ENCODE results near the gene LDLRAD2. TPM values are rescaled to one million over a fixed set of nuclear protein-coding genes. Genes with fewer than 3 reads are reported as not detected.

The LDLRAD2 gene
- total and polyA plus RNA-seq, 2 donors: 0.14 to 1.9 TPM

GRCh38 chr1:21853131-21853427, 41.0 kb downstream of the LDLRAD2 start:
- WGBS: 91% methylated on average over 7 of the region's 7 CpGs
- no peak for DNase-seq (ENCODE audit: low read depth in 6 of 9, low spot score in 9 of 9)
- H3K9me3 ChIP-seq (ENCODE audit: control insufficient read depth in 2 of 2, insufficient read depth in 1 of 2, low read length in 1 of 2): no peaks in the 10 kb centered on the region
- no peak overlapping the region for H3K4me3 ChIP-seq (ENCODE audit: low read length in 2 of 2)
- no peak overlapping the region for H3K27ac ChIP-seq (ENCODE audit: low read depth in 1 of 2, low read length in 1 of 2)
- no peaks in the 10 kb centered on the region for H3K4me1 ChIP-seq (ENCODE audit: control insufficient read depth in 2 of 2, insufficient read depth in 2 of 2, low read length in 2 of 2)
- H3K27me3 ChIP-seq (ENCODE audit: control insufficient read depth in 2 of 2, insufficient read depth in 1 of 2, low read length in 1 of 2): no peaks in the 10 kb centered on the region
- H3K36me3 ChIP-seq (ENCODE audit: control insufficient read depth in 2 of 2, insufficient read depth in 2 of 2, low read length in 1 of 2): no peaks in the 10 kb centered on the region

- Histone ChIP-seq H3K4me1 (ENCODE audit: control insufficient read depth in 2 of 2, insufficient read depth in 2 of 2, low read length in 2 of 2) (no peaks in the 10 kb centered on the region), H3K9me3 (ENCODE audit: control insufficient read depth in 2 of 2, insufficient read depth in 1 of 2, low read length in 1 of 2) (no peaks in the 10 kb centered on the region), H3K4me3 (ENCODE audit: low read length in 2 of 2) (no peak overlapping the region), H3K27me3 (ENCODE audit: control insufficient read depth in 2 of 2, insufficient read depth in 1 of 2, low read length in 1 of 2) (no peaks in the 10 kb centered on the region), H3K36me3 (ENCODE audit: control insufficient read depth in 2 of 2, insufficient read depth in 2 of 2, low read length in 1 of 2) (no peaks in the 10 kb centered on the region), H3K27ac (ENCODE audit: low read depth in 1 of 2, low read length in 1 of 2) (no peak overlapping the region)
- WGBS: 96% methylated on average over 21 of the region's 21 CpGs
- DNase-seq (ENCODE audit: low read depth in 6 of 9, low spot score in 9 of 9): no peak
Measured at GRCh38 chr1:21854090-21854750, 42.2 kb downstream of the LDLRAD2 start.

GRCh38 chr1:21854751-21855131, 42.7 kb downstream of the LDLRAD2 start:
- Histone ChIP-seq H3K36me3 (ENCODE audit: control insufficient read depth in 2 of 2, insufficient read depth in 2 of 2, low read length in 1 of 2) (no peaks in the 10 kb centered on the region), H3K27me3 (ENCODE audit: control insufficient read depth in 2 of 2, insufficient read depth in 1 of 2, low read length in 1 of 2) (no peaks in the 10 kb centered on the region), H3K9me3 (ENCODE audit: control insufficient read depth in 2 of 2, insufficient read depth in 1 of 2, low read length in 1 of 2) (no peaks in the 10 kb centered on the region), H3K4me1 (ENCODE audit: control insufficient read depth in 2 of 2, insufficient read depth in 2 of 2, low read length in 2 of 2) (no peaks in the 10 kb centered on the region), H3K4me3 (ENCODE audit: low read length in 2 of 2) (no peak overlapping the region), H3K27ac (ENCODE audit: low read depth in 1 of 2, low read length in 1 of 2) (no peak overlapping the region)
- 96% methylated on average over 13 of the region's 13 CpGs for WGBS
- no peak for DNase-seq (ENCODE audit: low read depth in 6 of 9, low spot score in 9 of 9)

GRCh38 chr1:21855257-21856096, 43.4 kb downstream of the LDLRAD2 start:
- no peak for DNase-seq (ENCODE audit: low read depth in 6 of 9, low spot score in 9 of 9)

GRCh38 chr1:21857142-21857839, 45.2 kb downstream of the LDLRAD2 start:
- no peak for DNase-seq (ENCODE audit: low read depth in 6 of 9, low spot score in 9 of 9)
- H3K4me1 ChIP-seq (ENCODE audit: control insufficient read depth in 2 of 2, insufficient read depth in 2 of 2, low read length in 2 of 2): no peaks in the 10 kb centered on the region
- peaks cover 0 to 6% of the 10 kb centered on the region in 2 donors for H3K9me3 ChIP-seq (ENCODE audit: control insufficient read depth in 2 of 2, insufficient read depth in 1 of 2, low read length in 1 of 2)
- no peak overlapping the region for H3K4me3 ChIP-seq (ENCODE audit: low read length in 2 of 2)
- no peaks in the 10 kb centered on the region for H3K36me3 ChIP-seq (ENCODE audit: control insufficient read depth in 2 of 2, insufficient read depth in 2 of 2, low read length in 1 of 2)
- no peak overlapping the region for H3K27ac ChIP-seq (ENCODE audit: low read depth in 1 of 2, low read length in 1 of 2)
- H3K27me3 ChIP-seq (ENCODE audit: control insufficient read depth in 2 of 2, insufficient read depth in 1 of 2, low read length in 1 of 2): no peaks in the 10 kb centered on the region
- 88% methylated on average over 14 of the region's 14 CpGs for WGBS

More at GRCh38 chr1:21855257-21856096, 43.4 kb downstream of the LDLRAD2 start:
- H3K4me1 ChIP-seq (ENCODE audit: control insufficient read depth in 2 of 2, insufficient read depth in 2 of 2, low read length in 2 of 2): no peaks in the 10 kb centered on the region
- H3K27me3 ChIP-seq (ENCODE audit: control insufficient read depth in 2 of 2, insufficient read depth in 1 of 2, low read length in 1 of 2): no peaks in the 10 kb centered on the region
- H3K9me3 ChIP-seq (ENCODE audit: control insufficient read depth in 2 of 2, insufficient read depth in 1 of 2, low read length in 1 of 2): no peaks in the 10 kb centered on the region
- no peak overlapping the region for H3K27ac ChIP-seq (ENCODE audit: low read depth in 1 of 2, low read length in 1 of 2)
- WGBS: 94% methylated on average over 35 of the region's 35 CpGs
- H3K36me3 ChIP-seq (ENCODE audit: control insufficient read depth in 2 of 2, insufficient read depth in 2 of 2, low read length in 1 of 2): no peaks in the 10 kb centered on the region
- H3K4me3 ChIP-seq (ENCODE audit: low read length in 2 of 2): no peak overlapping the region

- Histone ChIP-seq H3K36me3 (ENCODE audit: control insufficient read depth in 2 of 2, insufficient read depth in 2 of 2, low read length in 1 of 2) (no peaks in the 10 kb centered on the region), H3K27me3 (ENCODE audit: control insufficient read depth in 2 of 2, insufficient read depth in 1 of 2, low read length in 1 of 2) (no peaks in the 10 kb centered on the region), H3K4me3 (ENCODE audit: low read length in 2 of 2) (no peak overlapping the region), H3K9me3 (ENCODE audit: control insufficient read depth in 2 of 2, insufficient read depth in 1 of 2, low read length in 1 of 2) (peaks cover 0 to 6% of the 10 kb centered on the region in 2 donors), H3K27ac (ENCODE audit: low read depth in 1 of 2, low read length in 1 of 2) (no peak overlapping the region), H3K4me1 (ENCODE audit: control insufficient read depth in 2 of 2, insufficient read depth in 2 of 2, low read length in 2 of 2) (no peaks in the 10 kb centered on the region)
- no peak for DNase-seq (ENCODE audit: low read depth in 6 of 9, low spot score in 9 of 9)
- WGBS: 95% methylated on average over 15 of the region's 15 CpGs
Measured at GRCh38 chr1:21857840-21858670, 46.0 kb downstream of the LDLRAD2 start.

- Histone ChIP-seq H3K27me3 (ENCODE audit: control insufficient read depth in 2 of 2, insufficient read depth in 1 of 2, low read length in 1 of 2) (no peaks in the 10 kb centered on the region), H3K4me1 (ENCODE audit: control insufficient read depth in 2 of 2, insufficient read depth in 2 of 2, low read length in 2 of 2) (no peaks in the 10 kb centered on the region), H3K27ac (ENCODE audit: low read depth in 1 of 2, low read length in 1 of 2) (no peak overlapping the region), H3K4me3 (ENCODE audit: low read length in 2 of 2) (no peak overlapping the region), H3K9me3 (ENCODE audit: control insufficient read depth in 2 of 2, insufficient read depth in 1 of 2, low read length in 1 of 2) (peaks cover 0 to 6% of the 10 kb centered on the region in 2 donors), H3K36me3 (ENCODE audit: control insufficient read depth in 2 of 2, insufficient read depth in 2 of 2, low read length in 1 of 2) (no peaks in the 10 kb centered on the region)
- 96% methylated on average over 10 of the region's 10 CpGs for WGBS
- no peak for DNase-seq (ENCODE audit: low read depth in 6 of 9, low spot score in 9 of 9)
Measured at GRCh38 chr1:21859669-21860179, 47.7 kb downstream of the LDLRAD2 start.

- H3K36me3 ChIP-seq (ENCODE audit: control insufficient read depth in 2 of 2, insufficient read depth in 2 of 2, low read length in 1 of 2): no peaks in the 10 kb centered on the region
- 94% methylated on average over 3 of the region's 3 CpGs for WGBS
- H3K4me3 ChIP-seq (ENCODE audit: low read length in 2 of 2): no peak overlapping the region
- no peaks in the 10 kb centered on the region for H3K27me3 ChIP-seq (ENCODE audit: control insufficient read depth in 2 of 2, insufficient read depth in 1 of 2, low read length in 1 of 2)
- peaks cover 0 to 5% of the 10 kb centered on the region in 2 donors for H3K4me1 ChIP-seq (ENCODE audit: control insufficient read depth in 2 of 2, insufficient read depth in 2 of 2, low read length in 2 of 2)
- no peak overlapping the region for H3K27ac ChIP-seq (ENCODE audit: low read depth in 1 of 2, low read length in 1 of 2)
- H3K9me3 ChIP-seq (ENCODE audit: control insufficient read depth in 2 of 2, insufficient read depth in 1 of 2, low read length in 1 of 2): peaks cover 0 to 6% of the 10 kb centered on the region in 2 donors
- DNase-seq (ENCODE audit: low read depth in 6 of 9, low spot score in 9 of 9): no peak
Measured at GRCh38 chr1:21860971-21861370, 48.9 kb downstream of the LDLRAD2 start.
